Naive B cell (primary cell): Measurements from ENCODE around the gene LAPTM4A. TPM values are rescaled to one million over a fixed set of nuclear protein-coding genes. Genes with fewer than 3 reads are reported as not detected.

ENCODE experiments used
- ATAC-seq, 2 donors: fragments of 150-1000 bp; cut with Tn5 transposase; 2 replicates each; pipeline ENCODE4 v1.10.0; 2021; ENCODE audit warnings: low read depth in 2 of 2, mild to moderate bottlenecking in 2 of 2, moderate library complexity in 2 of 2
- DNase-seq: peaks from one replicate; pipeline ENCODE4 v3.0.0; 2022
- H3K27ac Mint-ChIP-seq, 6 donors: one replicate each; pipeline ENCODE4 v1.8.0; 2020 to 2022; ENCODE audit warnings: mild to moderate bottlenecking in 6 of 6, mixed read lengths in 6 of 6, moderate library complexity in 5 of 6, inconsistent platforms in 2 of 6
- H3K27me3 Mint-ChIP-seq, 3 donors: one replicate each; pipeline ENCODE4 v1.8.0; 2021 to 2022; ENCODE audit warnings: mixed read lengths in 3 of 3, mild to moderate bottlenecking in 1 of 3
- H3K36me3 Mint-ChIP-seq, 2 donors: one replicate each; pipeline ENCODE4 v1.8.0; 2020 to 2022; ENCODE audit warnings: mixed read lengths in 2 of 2, inconsistent platforms in 1 of 2, mild to moderate bottlenecking in 1 of 2
- H3K4me1 Mint-ChIP-seq, 3 donors: one replicate each; pipeline ENCODE4 v1.8.0; 2020 to 2022; ENCODE audit warnings: mixed read lengths in 3 of 3, inconsistent platforms in 1 of 3, mild to moderate bottlenecking in 1 of 3, moderate library complexity in 1 of 3
- H3K4me3 Mint-ChIP-seq, 8 donors: one replicate each; pipeline ENCODE4 v1.8.0; 2020 to 2022; ENCODE audit warnings: mild to moderate bottlenecking in 8 of 8, mixed read lengths in 8 of 8, moderate library complexity in 8 of 8, inconsistent platforms in 2 of 8
- H3K9me3 Mint-ChIP-seq, 7 donors: one replicate each; pipeline ENCODE4 v1.8.0; 2020 to 2022; ENCODE audit warnings: mixed read lengths in 7 of 7, mild to moderate bottlenecking in 5 of 7, inconsistent platforms in 2 of 7, moderate library complexity in 1 of 7
- polyA plus RNA-seq, 6 donors: library from polyadenylated mRNA; unstranded; fragments of 300-500 nt; fragmentation: Illumina TruSeq; gene quantifications; one replicate each; pipeline ENCODE4 v1.2.3, GENCODE V29; 2021; ENCODE audit warnings: low read depth in 6 of 6

LAPTM4A gene
- polyA plus RNA-seq, 6 donors from 2014 or later, result 167 to 227 (median 189) TPM

DNA sequence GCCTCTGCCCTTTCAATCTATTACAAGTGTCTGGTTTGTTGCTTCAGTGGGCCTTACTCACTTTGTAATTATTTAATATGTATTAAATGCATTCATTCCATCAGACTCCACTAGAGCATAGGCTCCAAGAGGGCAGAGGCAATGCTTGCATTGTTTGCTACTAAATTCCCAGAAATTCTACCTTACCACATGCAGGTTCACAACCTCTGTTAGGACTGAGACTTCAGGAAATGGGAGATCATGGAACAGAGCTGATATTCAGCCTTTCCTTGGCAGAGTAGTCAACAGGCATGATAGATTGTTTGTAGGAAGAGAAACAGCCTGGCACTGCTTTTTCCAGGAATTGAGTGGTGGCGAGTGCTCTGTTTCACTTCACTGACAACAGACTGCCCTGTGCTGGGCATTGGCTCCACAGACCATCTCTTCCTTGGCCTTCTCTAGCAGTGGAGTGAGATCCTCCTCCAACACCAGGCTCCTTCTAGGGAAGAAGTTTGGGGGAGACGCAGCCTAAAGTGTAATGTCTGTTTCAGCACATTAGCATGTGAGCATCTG, 32.8 kb downstream of the LAPTM4A start:
- H3K9me3 Mint-ChIP-seq, result peaks cover 5 to 42% (median 22%) of the 10 kb centered on the region in 7 donors
- ATAC-seq, result no peak
- H3K27me3 Mint-ChIP-seq, result peaks cover 11 to 14% (median 13%) of the 10 kb centered on the region in 3 donors
- no peak for DNase-seq
- H3K4me1 Mint-ChIP-seq, result peaks cover 0 to 3% (median 0%) of the 10 kb centered on the region in 3 donors
- no peak overlapping the region for H3K27ac Mint-ChIP-seq
- H3K36me3 Mint-ChIP-seq, result peaks cover 19 to 24% of the 10 kb centered on the region in 2 donors
- H3K4me3 Mint-ChIP-seq, result no peak overlapping the region

GRCh38 chr2:20016346-20016745, 35.1 kb downstream of the LAPTM4A start:
- H3K9me3 Mint-ChIP-seq, result peaks cover 0 to 26% (median 14%) of the 10 kb centered on the region in 7 donors
- DNase-seq, result no peak
- ATAC-seq, result no peak
- no peak overlapping the region for H3K27ac Mint-ChIP-seq
- no peak overlapping the region for H3K4me3 Mint-ChIP-seq
- H3K36me3 Mint-ChIP-seq, result peaks cover 7 to 9% of the 10 kb centered on the region in 2 donors
- H3K4me1 Mint-ChIP-seq, result peaks cover 6 to 9% (median 8%) of the 10 kb centered on the region in 3 donors
- H3K27me3 Mint-ChIP-seq, result peaks cover 28 to 30% (median 30%) of the 10 kb centered on the region in 3 donors

DNA sequence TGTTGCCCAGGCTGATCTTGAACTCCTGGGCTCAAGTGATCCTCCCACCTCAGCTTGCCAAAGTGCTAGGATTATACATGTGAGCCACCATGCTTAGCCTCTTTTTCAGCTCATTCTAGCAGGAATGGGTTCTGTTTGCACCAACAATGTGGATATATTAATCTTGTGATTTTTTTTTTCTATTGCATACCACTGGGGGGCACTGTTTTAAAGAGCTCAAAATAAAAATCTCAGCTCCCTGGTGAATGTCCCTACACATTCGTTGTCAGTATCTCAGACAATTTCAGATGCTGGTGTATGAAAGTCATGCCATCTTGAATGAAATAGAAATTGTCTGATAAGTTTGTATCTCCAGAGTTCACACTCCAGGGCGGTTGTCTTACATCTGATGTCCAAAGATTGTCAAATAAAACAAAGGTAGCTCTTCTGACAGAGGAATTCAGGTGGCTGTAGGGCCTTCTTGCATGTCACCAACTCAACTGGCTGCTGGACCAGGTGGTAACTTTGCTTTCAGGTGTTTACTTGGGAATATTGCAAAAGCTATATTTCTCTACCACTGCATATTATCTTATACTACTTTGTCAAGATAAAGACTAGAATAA, 35.8 kb downstream of the LAPTM4A start:
- Mint-ChIP-seq H3K27ac (no peak overlapping the region), H3K36me3 (peaks cover 4 to 8% of the 10 kb centered on the region in 2 donors), H3K9me3 (peaks cover 0 to 18% (median 8%) of the 10 kb centered on the region in 7 donors), H3K4me3 (no peak overlapping the region), H3K4me1 (peaks cover 6 to 9% (median 8%) of the 10 kb centered on the region in 3 donors), H3K27me3 (peaks cover 33 to 38% (median 38%) of the 10 kb centered on the region in 3 donors)
- peak; percentile 42 for DNase-seq
- peak; percentile 37 to 52 for ATAC-seq

- Mint-ChIP-seq H3K9me3 (peaks cover 0 to 5% (median 0%) of the 10 kb centered on the region in 7 donors), H3K27me3 (peaks cover 43 to 60% (median 44%) of the 10 kb centered on the region in 3 donors), H3K4me1 (peaks cover 6 to 9% (median 8%) of the 10 kb centered on the region in 3 donors), H3K27ac (peak overlapping the region in 2 of 6 donors; percentile 9 to 26), H3K36me3 (no peaks in the 10 kb centered on the region), H3K4me3 (peak overlapping the region; percentile 41 to 91 (median 86))
- DNase-seq (no peak), ATAC-seq (peak in 1 of 2 donors; percentile 9)
These were observed 38.1 kb downstream of the LAPTM4A start for GRCh38 chr2:20013126-20013849.

DNA sequence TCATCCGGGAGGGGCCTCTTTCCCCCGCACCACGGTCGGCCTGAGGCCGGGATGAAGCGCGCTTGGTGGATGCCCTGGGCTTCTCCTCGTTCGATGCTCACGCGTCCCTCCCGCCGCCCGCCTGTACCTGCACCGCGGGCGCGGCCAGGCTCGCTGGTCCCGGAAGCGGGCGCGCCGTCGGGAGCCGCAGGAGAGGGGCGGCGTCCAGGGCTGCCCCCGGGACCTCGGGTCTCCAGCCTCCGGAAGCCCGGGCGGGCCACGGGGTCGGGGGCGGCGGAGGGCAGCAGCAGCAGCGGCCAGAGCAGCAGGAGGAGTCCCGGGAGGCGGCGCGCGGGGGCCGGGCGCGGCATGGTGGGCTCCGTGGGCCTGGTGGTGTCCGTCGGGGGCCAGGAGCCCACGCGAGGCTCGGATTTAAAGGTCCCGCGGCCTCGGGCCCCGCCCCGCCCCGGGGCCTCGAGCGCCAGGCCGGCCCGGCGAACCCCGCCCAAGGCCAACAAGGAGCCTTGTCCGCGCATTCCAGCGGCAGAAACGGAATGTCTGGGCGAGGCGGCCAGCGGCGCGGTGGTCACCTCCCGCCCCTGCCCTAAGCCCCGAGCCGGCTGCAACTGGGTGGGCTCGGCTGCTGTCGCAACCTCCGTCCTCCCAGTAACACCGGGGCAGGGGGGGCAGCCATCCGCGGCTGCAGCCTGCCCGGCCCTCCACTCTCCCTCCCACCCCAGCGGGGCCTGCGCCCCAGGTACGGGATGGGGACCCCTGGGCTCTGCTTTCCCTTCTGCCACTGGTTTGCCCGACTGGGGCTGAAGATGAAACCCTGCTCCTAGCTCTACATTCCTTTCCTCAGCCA, 38.9 kb downstream of the LAPTM4A start, which contains the start of gene MATN3:
Gene MATN3, minus strand, starts transcription at position 387 of the 844 bp plus-strand sequence. Its CDS starts 37 bp downstream, at position 350.
- Mint-ChIP-seq H3K9me3 (peaks cover 0 to 5% (median 0%) of the 10 kb centered on the region in 7 donors), H3K36me3 (no peaks in the 10 kb centered on the region), H3K27me3 (peaks cover 45 to 68% (median 51%) of the 10 kb centered on the region in 3 donors), H3K27ac (peak within 1 kb of the TSS in 2 of 6 donors; percentile 24 to 26), H3K4me3 (peak within 1 kb of the TSS; percentile 68 to 91 (median 86)), H3K4me1 (peaks cover 6 to 9% (median 8%) of the 10 kb centered on the region in 3 donors)
- ATAC-seq, result peak; percentile 39 to 56
- DNase-seq, result no peak

GRCh38 chr2:20012032-20012281, 39.5 kb downstream of the LAPTM4A start:
- no peak for DNase-seq
- Mint-ChIP-seq H3K9me3 (peaks cover 0 to 5% (median 0%) of the 10 kb centered on the region in 7 donors), H3K27me3 (peaks cover 45 to 70% (median 56%) of the 10 kb centered on the region in 3 donors), H3K27ac (no peak overlapping the region), H3K36me3 (no peaks in the 10 kb centered on the region), H3K4me3 (peak overlapping the region; percentile 62 to 90 (median 80)), H3K4me1 (peaks cover 6 to 9% (median 8%) of the 10 kb centered on the region in 3 donors)
- ATAC-seq, result no peak

GRCh38 chr2:20011276-20012031, 40.0 kb downstream of the LAPTM4A start:
- H3K4me3 Mint-ChIP-seq, result peak overlapping the region; percentile 62 to 90 (median 80)
- no peaks in the 10 kb centered on the region for H3K36me3 Mint-ChIP-seq
- H3K9me3 Mint-ChIP-seq, result peaks cover 0 to 5% (median 0%) of the 10 kb centered on the region in 7 donors
- no peak for DNase-seq
- no peak for ATAC-seq
- H3K27me3 Mint-ChIP-seq, result peaks cover 45 to 75% (median 61%) of the 10 kb centered on the region in 3 donors
- peak overlapping the region in 2 of 6 donors; percentile 20 to 24 for H3K27ac Mint-ChIP-seq
- H3K4me1 Mint-ChIP-seq, result peaks cover 6 to 9% (median 8%) of the 10 kb centered on the region in 3 donors

GRCh38 chr2:20008703-20009102, 42.7 kb downstream of the LAPTM4A start:
- DNase-seq, result no peak
- Mint-ChIP-seq H3K9me3 (no peaks in the 10 kb centered on the region), H3K4me1 (peaks cover 6 to 9% (median 8%) of the 10 kb centered on the region in 3 donors), H3K4me3 (no peak overlapping the region), H3K36me3 (no peaks in the 10 kb centered on the region), H3K27ac (no peak overlapping the region), H3K27me3 (peaks cover 38 to 76% (median 50%) of the 10 kb centered on the region in 3 donors)
- ATAC-seq, result no peak

GRCh38 chr2:20005891-20006470, 45.4 kb downstream of the LAPTM4A start:
- H3K4me1 Mint-ChIP-seq, result no peaks in the 10 kb centered on the region
- no peak for DNase-seq
- peaks cover 34 to 78% (median 55%) of the 10 kb centered on the region in 3 donors for H3K27me3 Mint-ChIP-seq
- no peak for ATAC-seq
- H3K9me3 Mint-ChIP-seq, result no peaks in the 10 kb centered on the region
- H3K36me3 Mint-ChIP-seq, result no peaks in the 10 kb centered on the region
- no peak overlapping the region for H3K4me3 Mint-ChIP-seq
- no peak overlapping the region for H3K27ac Mint-ChIP-seq

- H3K27me3 Mint-ChIP-seq, result peaks cover 29 to 71% (median 52%) of the 10 kb centered on the region in 3 donors
- no peaks in the 10 kb centered on the region for H3K4me1 Mint-ChIP-seq
These were observed 46.3 kb downstream of the LAPTM4A start for GRCh38 chr2:20005067-20005627.

GRCh38 chr2:20001361-20001863, 50.0 kb downstream of the LAPTM4A start:
- H3K27me3 Mint-ChIP-seq, result peaks cover 30 to 57% (median 51%) of the 10 kb centered on the region in 3 donors
- no peak overlapping the region for H3K27ac Mint-ChIP-seq
- no peak overlapping the region for H3K4me3 Mint-ChIP-seq
- ATAC-seq, result no peak
- H3K4me1 Mint-ChIP-seq, result no peaks in the 10 kb centered on the region
- H3K9me3 Mint-ChIP-seq, result no peaks in the 10 kb centered on the region
- no peak for DNase-seq
- H3K36me3 Mint-ChIP-seq, result no peaks in the 10 kb centered on the region

More at GRCh38 chr2:20005067-20005627, 46.3 kb downstream of the LAPTM4A start:
- no peak for ATAC-seq
- Mint-ChIP-seq H3K36me3 (no peaks in the 10 kb centered on the region), H3K4me3 (no peak overlapping the region), H3K27ac (no peak overlapping the region), H3K9me3 (no peaks in the 10 kb centered on the region)
- DNase-seq, result no peak
